BLaER1 (cell line): ENCODE measurements around the gene PRAC2.

Experiments used
- H3K27ac ChIP-seq: shearing (Covaris generic); formaldehyde crosslinking; 2 replicates; pipeline ENCODE4 v1.8.1; 2022
- H3K27me3 ChIP-seq: shearing (Covaris generic); formaldehyde crosslinking; 2 replicates; pipeline ENCODE4 v1.8.1; 2022
- H3K36me3 ChIP-seq: shearing (Covaris generic); formaldehyde crosslinking; 2 replicates; pipeline ENCODE4 v1.8.1; 2022
- H3K4me1 ChIP-seq: shearing (Covaris generic); formaldehyde crosslinking; 2 replicates; pipeline ENCODE4 v1.8.1; 2022
- H3K4me2 ChIP-seq: shearing (Covaris generic); formaldehyde crosslinking; 2 replicates; pipeline ENCODE4 v1.8.1; 2022
- H3K4me3 ChIP-seq: shearing (Covaris generic); formaldehyde crosslinking; 2 replicates; pipeline ENCODE4 v1.8.1; 2022
- H3K9ac ChIP-seq: shearing (Covaris generic); formaldehyde crosslinking; 2 replicates; pipeline ENCODE4 v1.8.1; 2022
- H3K9me3 ChIP-seq: shearing (Covaris generic); formaldehyde crosslinking; 2 replicates; pipeline ENCODE4 v1.8.1; 2022
- H4K20me1 ChIP-seq: shearing (Covaris generic); formaldehyde crosslinking; 2 replicates; pipeline ENCODE4 v1.8.1; 2022
- Cebpa-rat ChIP-seq: shearing (Covaris generic); IDR thresholded peaks from 2 replicates; pipeline ENCODE4 v1.8.1; 2022

PRAC2 gene

DNA sequence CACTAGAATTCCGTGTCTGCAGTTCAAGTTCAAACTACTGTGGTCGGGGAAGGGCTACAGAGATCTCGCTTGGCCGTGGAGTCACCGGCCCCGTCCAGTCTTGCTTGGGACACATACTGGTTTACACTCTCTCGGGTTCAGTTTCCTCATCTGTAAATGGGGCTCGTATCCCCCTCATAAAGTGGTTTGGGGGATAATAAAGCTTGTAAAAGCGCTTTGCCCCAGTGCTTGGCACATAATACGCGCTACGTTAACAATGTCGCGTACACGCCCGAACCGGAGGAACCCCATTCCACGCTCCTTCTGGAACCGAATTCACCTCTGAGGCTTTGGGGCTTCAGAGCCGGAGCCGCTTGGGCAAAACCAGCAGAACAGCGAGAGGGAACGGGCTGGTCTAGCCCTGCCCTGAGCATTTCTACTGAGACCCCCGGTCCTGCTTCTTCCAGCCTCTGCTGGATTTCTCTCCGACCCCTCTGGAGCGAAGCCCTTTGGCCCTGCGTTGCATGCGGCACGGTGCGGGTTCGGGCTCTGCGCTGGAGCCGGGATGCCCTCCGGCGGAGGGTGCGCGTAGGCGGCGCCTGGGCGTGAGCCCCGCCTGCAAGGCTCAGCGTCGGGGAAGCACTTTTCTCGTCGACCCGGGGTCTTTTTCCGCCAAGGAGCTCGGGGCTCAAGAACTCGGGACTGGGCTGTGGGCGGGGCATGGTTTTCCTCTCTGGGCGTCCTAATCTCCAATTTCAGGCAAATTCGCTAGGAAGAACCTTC is 31.7 kb downstream of the PRAC2 start:
- H3K27me3 ChIP-seq = peaks cover 91% of the 10 kb centered on the region
- no peaks in the 10 kb centered on the region for H3K36me3 ChIP-seq
- no peak overlapping the region for H3K9ac ChIP-seq
- H4K20me1 ChIP-seq = peaks cover 80% of the 10 kb centered on the region
- no peak overlapping the region for H3K27ac ChIP-seq
- no peaks in the 10 kb centered on the region; the same call in 1 of the 2 replicates for H3K4me1 ChIP-seq
- TF ChIP-seq Cebpa-rat = no peak
- H3K4me3 ChIP-seq = no peak overlapping the region
- H3K9me3 ChIP-seq = no peaks in the 10 kb centered on the region; the same call in 1 of the 2 replicates
- no peak overlapping the region for H3K4me2 ChIP-seq

DNA sequence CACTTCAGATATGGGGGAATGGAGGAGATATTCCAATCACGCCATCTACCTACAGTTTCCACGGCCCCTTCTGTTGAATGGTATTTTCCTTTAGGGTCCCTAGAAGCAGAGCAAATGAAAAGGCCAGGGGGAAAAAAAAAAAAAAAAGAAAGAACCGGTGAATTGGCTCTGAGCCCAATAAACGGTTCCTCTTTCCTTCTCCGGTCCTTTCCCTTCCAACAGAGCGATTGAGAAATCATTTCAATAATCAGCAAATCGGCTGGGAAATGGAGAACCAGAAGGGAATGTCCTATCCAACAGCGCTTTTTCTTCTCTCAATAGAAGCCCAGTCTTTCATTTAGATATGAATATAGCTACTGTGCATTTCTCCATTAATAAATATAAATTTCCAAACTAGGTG is 32.4 kb downstream of the PRAC2 start:
- no peak overlapping the region for H3K4me2 ChIP-seq

DNA sequence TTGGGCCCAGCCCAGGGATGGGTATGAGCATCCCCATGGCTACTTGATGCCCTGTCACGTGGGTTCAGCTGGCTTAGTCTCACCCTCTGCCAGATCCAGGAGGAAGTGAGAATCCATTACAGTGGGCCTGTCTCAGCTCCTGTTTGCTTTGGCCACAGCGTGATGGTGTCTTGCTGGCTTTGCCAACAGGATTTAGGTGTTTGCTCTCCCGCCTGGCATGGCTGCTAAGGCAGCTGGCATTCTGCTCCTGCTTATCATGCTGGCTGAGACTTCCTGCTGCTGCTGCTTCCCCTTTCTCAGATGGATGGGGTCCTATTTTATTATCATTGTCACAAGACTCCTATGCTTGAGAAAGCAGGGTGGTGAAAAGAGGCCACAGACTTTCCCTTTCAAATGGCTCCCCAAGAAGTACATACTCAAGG is 33.9 kb downstream of the PRAC2 start:
- Histone ChIP-seq H3K9me3 (no peaks in the 10 kb centered on the region; the same call in 1 of the 2 replicates), H3K4me1 (no peaks in the 10 kb centered on the region; the same call in 1 of the 2 replicates), H4K20me1 (peaks cover 59% of the 10 kb centered on the region), H3K27ac (no peak overlapping the region), H3K4me3 (no peak overlapping the region), H3K36me3 (no peaks in the 10 kb centered on the region), H3K4me2 (no peak overlapping the region), H3K9ac (no peak overlapping the region), H3K27me3 (peaks cover 79% of the 10 kb centered on the region)
- TF ChIP-seq Cebpa-rat = no peak

More for the DNA sequence above, 32.4 kb downstream of the PRAC2 start:
- Histone ChIP-seq H3K9ac (no peak overlapping the region), H3K4me1 (no peaks in the 10 kb centered on the region; the same call in 1 of the 2 replicates), H3K9me3 (no peaks in the 10 kb centered on the region; the same call in 1 of the 2 replicates), H3K27ac (no peak overlapping the region), H3K4me3 (no peak overlapping the region), H3K27me3 (peaks cover 85% of the 10 kb centered on the region), H4K20me1 (peaks cover 73% of the 10 kb centered on the region), H3K36me3 (no peaks in the 10 kb centered on the region)
- TF ChIP-seq Cebpa-rat = no peak

DNA sequence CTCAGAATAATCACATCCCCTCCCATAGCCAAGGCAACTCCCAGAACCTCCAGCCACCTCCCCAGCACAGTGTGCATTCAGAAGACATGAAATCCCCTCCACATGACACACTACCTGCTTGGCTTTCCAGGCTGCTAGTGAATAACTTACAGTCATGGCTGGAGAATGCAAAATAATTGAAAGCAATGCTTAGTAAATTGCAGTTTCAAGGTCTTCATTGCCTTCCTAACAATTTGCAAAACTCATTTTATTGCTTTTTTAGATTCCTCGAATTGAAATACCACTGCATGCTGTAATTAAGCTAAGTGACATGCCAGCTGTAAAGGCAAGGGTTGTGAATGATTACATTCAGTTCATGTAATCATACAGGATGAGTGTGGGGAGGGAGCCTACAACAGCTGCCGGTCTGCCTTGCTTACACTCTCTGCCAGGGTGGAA is 34.6 kb downstream of the PRAC2 start:
- H3K4me3 ChIP-seq = no peak overlapping the region
- peaks cover 52% of the 10 kb centered on the region for H4K20me1 ChIP-seq
- no peak for TF ChIP-seq Cebpa-rat
- no peak overlapping the region for H3K27ac ChIP-seq
- no peaks in the 10 kb centered on the region; the same call in 1 of the 2 replicates for H3K9me3 ChIP-seq
- no peak overlapping the region for H3K9ac ChIP-seq
- H3K36me3 ChIP-seq = no peaks in the 10 kb centered on the region
- H3K4me2 ChIP-seq = no peak overlapping the region
- H3K27me3 ChIP-seq = peaks cover 76% of the 10 kb centered on the region
- no peaks in the 10 kb centered on the region; the same call in 1 of the 2 replicates for H3K4me1 ChIP-seq

DNA sequence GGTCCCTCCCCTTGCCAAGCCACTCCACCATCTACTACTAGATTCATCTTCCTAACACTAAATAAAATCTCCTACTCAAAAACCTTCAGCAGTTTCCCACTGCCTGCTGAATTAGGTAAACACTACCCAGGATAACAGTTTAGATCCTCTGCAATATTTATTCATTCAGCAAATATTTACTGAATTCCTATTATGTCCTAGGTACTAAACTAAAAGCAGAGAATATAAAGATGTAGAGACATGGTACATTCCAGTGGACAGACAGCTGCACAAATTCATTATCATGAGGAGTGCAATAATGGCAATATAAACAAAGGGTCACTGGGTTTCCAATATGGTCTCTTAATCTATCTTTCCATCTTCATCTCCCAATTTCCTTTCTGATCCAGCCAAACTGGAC is 36.3 kb downstream of the PRAC2 start:
- Histone ChIP-seq H3K4me3 (no peak overlapping the region), H3K27me3 (peaks cover 58% of the 10 kb centered on the region), H4K20me1 (peaks cover 34% of the 10 kb centered on the region), H3K4me1 (no peaks in the 10 kb centered on the region; the same call in 1 of the 2 replicates), H3K9ac (no peak overlapping the region), H3K36me3 (no peaks in the 10 kb centered on the region), H3K9me3 (no peaks in the 10 kb centered on the region; the same call in 1 of the 2 replicates), H3K4me2 (no peak overlapping the region), H3K27ac (no peak overlapping the region)
- no peak for TF ChIP-seq Cebpa-rat

DNA sequence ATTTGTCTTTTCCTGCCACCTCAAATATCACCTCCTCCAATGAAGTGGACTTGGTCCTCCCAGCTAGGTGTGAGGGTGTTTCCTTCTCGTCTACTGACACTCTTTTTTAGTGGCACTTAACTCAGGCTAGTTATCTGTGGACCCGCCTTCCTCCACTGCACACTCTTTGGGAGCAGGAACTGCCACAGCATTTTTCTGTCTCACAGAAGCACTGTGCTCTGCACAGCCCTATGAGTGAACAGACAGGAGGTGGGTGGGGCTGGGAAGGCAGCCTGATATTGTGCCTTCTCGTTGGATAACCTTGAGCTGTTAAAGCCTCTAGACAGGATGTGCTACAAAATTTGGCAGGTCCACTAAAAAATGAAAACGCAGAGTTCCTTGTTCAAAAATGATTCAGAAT is 37.4 kb downstream of the PRAC2 start:
- Histone ChIP-seq H3K4me3 (no peak overlapping the region), H3K27ac (no peak overlapping the region), H3K27me3 (peaks cover 47% of the 10 kb centered on the region), H3K4me2 (no peak overlapping the region), H4K20me1 (peaks cover 23% of the 10 kb centered on the region; the same call in 1 of the 2 replicates), H3K4me1 (no peaks in the 10 kb centered on the region; the same call in 1 of the 2 replicates), H3K9ac (no peak overlapping the region), H3K9me3 (no peaks in the 10 kb centered on the region), H3K36me3 (no peaks in the 10 kb centered on the region)
- no peak for TF ChIP-seq Cebpa-rat

DNA sequence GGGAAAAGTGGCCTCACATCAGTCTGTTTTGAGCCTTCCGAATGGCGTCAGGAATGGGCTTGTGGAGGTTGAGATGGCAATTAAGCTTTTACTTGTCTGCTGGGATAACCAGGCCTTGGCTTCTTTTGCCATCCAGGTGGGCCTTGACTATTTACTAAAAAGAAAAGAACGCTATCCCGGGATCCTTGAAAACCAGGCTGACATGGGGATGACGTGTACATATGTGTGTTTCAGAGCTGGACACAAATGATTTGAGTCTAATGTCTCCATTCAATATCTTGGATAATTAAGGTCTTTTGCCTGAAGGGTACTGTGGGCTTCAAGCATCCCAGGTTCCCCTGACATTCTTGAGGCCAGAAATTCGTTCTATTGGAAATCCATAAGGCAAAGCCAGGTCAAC is 38.1 kb downstream of the PRAC2 start:
- H3K27ac ChIP-seq = no peak overlapping the region
- no peak overlapping the region for H3K4me3 ChIP-seq
- no peaks in the 10 kb centered on the region for H3K9me3 ChIP-seq
- no peak overlapping the region for H3K9ac ChIP-seq
- H3K36me3 ChIP-seq = no peaks in the 10 kb centered on the region
- H3K4me2 ChIP-seq = no peak overlapping the region
- no peak for TF ChIP-seq Cebpa-rat
- no peaks in the 10 kb centered on the region; the same call in 1 of the 2 replicates for H3K4me1 ChIP-seq
- peaks cover 16% of the 10 kb centered on the region; the same call in 1 of the 2 replicates for H4K20me1 ChIP-seq
- peaks cover 40% of the 10 kb centered on the region for H3K27me3 ChIP-seq

DNA sequence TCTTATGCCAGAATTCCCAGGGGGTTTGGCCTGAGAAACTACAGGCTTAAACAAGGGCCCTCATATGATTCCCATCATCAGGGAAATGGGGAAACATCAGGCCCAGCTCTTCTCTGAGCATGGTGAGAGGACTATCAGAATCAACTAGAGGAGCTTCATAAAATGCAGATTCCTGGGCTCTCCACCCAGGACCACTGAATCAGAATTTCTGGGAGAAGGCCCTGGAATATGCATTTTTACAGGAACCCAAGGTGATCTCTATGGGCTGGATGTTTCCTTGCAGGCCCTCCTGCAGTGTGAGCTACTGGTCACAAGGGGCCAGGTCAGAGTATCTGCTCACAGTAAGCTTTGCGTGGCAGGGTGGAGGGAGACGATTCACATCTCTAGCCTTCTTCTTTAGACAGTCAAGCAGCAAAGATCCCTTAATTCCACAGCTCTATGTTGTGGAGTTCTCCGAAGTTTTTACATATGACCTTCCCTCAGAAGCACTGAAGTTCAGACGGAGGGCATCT is 44.3 kb downstream of the PRAC2 start:
- Histone ChIP-seq H3K9me3 (no peaks in the 10 kb centered on the region), H3K36me3 (no peaks in the 10 kb centered on the region), H3K27ac (no peak overlapping the region), H3K4me2 (no peak overlapping the region), H3K4me1 (peaks cover 39% of the 10 kb centered on the region), H3K27me3 (no peaks in the 10 kb centered on the region), H4K20me1 (no peaks in the 10 kb centered on the region), H3K9ac (no peak overlapping the region), H3K4me3 (no peak overlapping the region)
- no peak for TF ChIP-seq Cebpa-rat

DNA sequence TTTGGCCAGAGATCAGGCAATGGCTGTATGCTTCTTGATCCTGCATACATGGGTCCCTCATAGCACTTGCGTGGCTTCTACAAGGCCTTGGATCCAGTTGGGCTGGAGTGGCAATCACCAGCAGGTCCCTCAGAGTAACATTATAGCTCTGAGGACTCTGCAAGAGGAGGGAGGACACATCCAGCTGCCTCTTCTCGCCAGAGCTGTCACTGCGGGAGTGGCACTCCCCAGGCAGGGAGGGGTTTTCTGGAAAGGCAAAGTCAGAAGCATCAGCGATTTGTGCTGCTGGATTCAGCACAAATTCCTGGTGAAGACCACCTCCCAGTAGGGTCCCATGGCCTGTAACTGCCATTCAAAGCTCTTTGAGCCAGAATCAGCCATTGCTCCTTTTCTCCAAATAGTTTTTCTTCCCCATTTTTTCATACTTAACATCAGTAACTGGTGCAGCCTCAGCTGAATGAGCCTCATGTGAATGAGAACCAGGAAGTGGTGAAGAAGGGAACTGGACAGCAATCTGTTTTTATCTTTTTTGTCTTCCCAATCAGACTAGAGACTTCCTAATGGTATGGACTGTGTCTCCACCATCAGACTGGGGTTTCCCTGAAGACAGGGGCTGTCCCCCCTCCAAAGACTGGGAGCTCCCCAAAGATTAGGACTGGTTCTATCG is 46.2 kb downstream of the PRAC2 start:
- Histone ChIP-seq H4K20me1 (no peaks in the 10 kb centered on the region), H3K36me3 (no peaks in the 10 kb centered on the region), H3K9me3 (no peaks in the 10 kb centered on the region), H3K4me3 (no peak overlapping the region), H3K9ac (no peak overlapping the region), H3K4me2 (peak overlapping the region; percentile 75), H3K27ac (no peak overlapping the region), H3K27me3 (no peaks in the 10 kb centered on the region), H3K4me1 (peaks cover 57% of the 10 kb centered on the region)
- no peak for TF ChIP-seq Cebpa-rat

DNA sequence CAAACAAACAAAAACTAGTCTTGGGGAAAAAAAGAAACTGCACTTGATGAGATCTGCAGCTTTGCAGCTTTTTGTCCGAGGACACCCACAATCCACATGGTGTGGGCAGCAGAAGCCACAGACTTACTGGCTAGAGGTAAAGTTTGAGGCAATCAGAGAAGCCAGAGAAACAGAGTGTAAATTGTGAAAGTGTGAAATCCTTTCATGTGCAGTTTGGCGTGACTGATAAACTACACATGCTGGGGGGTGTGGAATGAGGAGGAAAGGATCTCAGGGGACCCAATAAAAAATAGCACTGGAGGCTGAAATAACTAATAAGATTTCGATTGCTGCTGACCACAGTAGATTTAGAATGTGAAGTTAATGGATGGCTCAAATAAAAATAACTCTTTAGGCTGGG is 48.0 kb downstream of the PRAC2 start:
- no peaks in the 10 kb centered on the region for H3K36me3 ChIP-seq
- peak; percentile 64 for TF ChIP-seq Cebpa-rat
- H3K4me3 ChIP-seq = no peak overlapping the region
- no peaks in the 10 kb centered on the region for H3K27me3 ChIP-seq
- no peak overlapping the region; the same call in 1 of the 2 replicates for H3K27ac ChIP-seq
- no peak overlapping the region for H3K9ac ChIP-seq
- H3K4me2 ChIP-seq = peak overlapping the region; percentile 75
- H4K20me1 ChIP-seq = no peaks in the 10 kb centered on the region
- peaks cover 66% of the 10 kb centered on the region for H3K4me1 ChIP-seq
- H3K9me3 ChIP-seq = peaks cover 8% of the 10 kb centered on the region
